GM19324 (cell line): ENCODE measurements around the gene PXMP4.
A peak's percentile ranks its signal among the peaks of the same experiment; 100 is the strongest.

Source experiments
- ATAC-seq: cut with Tn5 transposase; IDR thresholded peaks from one replicate; pipeline ENCODE4 v1.9.1; 2021; ENCODE audit warnings: mild to moderate bottlenecking, moderate library complexity; ENCODE audit not compliant: unreplicated experiment, low FRiP score

Gene PXMP4

GRCh38 chr20:33686100-33686983 is 33.8 kb downstream of the PXMP4 start, which contains the start of gene E2F1:
TSS of gene E2F1 (minus strand) at chr20:33686385. CDS start at chr20:33686264, 121 bp downstream.
- peak; percentile 89 for ATAC-seq

- peak; percentile 23 for ATAC-seq
Measured at GRCh38 chr20:33685328-33686099, 34.6 kb downstream of the PXMP4 start.

GRCh38 chr20:33684533-33685327 is 35.4 kb downstream of the PXMP4 start:
- no peak for ATAC-seq

- no peak for ATAC-seq
Measured at GRCh38 chr20:33681728-33682353, 38.3 kb downstream of the PXMP4 start.

GRCh38 chr20:33681288-33681687 is 38.8 kb downstream of the PXMP4 start:
- no peak for ATAC-seq

GRCh38 chr20:33680686-33681085 is 39.4 kb downstream of the PXMP4 start:
- ATAC-seq: no peak

- peak; percentile 50 for ATAC-seq
Measured at GRCh38 chr20:33679758-33680485, 40.2 kb downstream of the PXMP4 start.

GRCh38 chr20:33677991-33678702 is 42.0 kb downstream of the PXMP4 start:
- no peak for ATAC-seq

GRCh38 chr20:33676652-33677645 is 43.2 kb downstream of the PXMP4 start:
- no peak for ATAC-seq

- no peak for ATAC-seq
Measured at GRCh38 chr20:33676121-33676520, 44.0 kb downstream of the PXMP4 start.

- ATAC-seq: no peak
Measured at GRCh38 chr20:33675136-33675959, 44.8 kb downstream of the PXMP4 start.

GRCh38 chr20:33674294-33675135 is 45.6 kb downstream of the PXMP4 start, which contains the start of gene NECAB3:
TSS of gene NECAB3 (minus strand) at chr20:33674428. CDS start at chr20:33674352, 76 bp downstream.
- ATAC-seq: no peak

- no peak for ATAC-seq
Measured at GRCh38 chr20:33673410-33674293, 46.5 kb downstream of the PXMP4 start.

GRCh38 chr20:33673114-33673409 is 47.0 kb downstream of the PXMP4 start:
- no peak for ATAC-seq
